Fibroblast of lung (primary cell): ENCODE measurements around the gene CLIP4. TPM values are rescaled to one million over a fixed set of nuclear protein-coding genes. Genes with fewer than 3 reads are reported as not detected.

Experiments used
- DNase-seq, 2 donors: peaks; one replicate each; pipeline versions ENCODE4 v3.0.0 to v3.0.0-alpha.2; 2010; ENCODE audit warnings: low read depth in 2 of 2
- H2AFZ ChIP-seq: 2 replicates; pipeline ENCODE4 v1.5.1; 2012; ENCODE audit warnings: low read length, control low read depth, inconsistent platforms
- H3K27ac ChIP-seq: 2 replicates; pipeline ENCODE4 v1.5.1; 2011; ENCODE audit warnings: low read length, control low read depth; ENCODE audit not compliant: insufficient read depth
- H3K27me3 ChIP-seq: 2 replicates; pipeline ENCODE4 v1.5.1; 2011; ENCODE audit warnings: mild to moderate bottlenecking, low read length; ENCODE audit not compliant: control insufficient read depth, insufficient read depth
- H3K36me3 ChIP-seq: 2 replicates; pipeline ENCODE4 v1.5.1; 2011; ENCODE audit warnings: low read length; ENCODE audit not compliant: control insufficient read depth, insufficient read depth
- H3K4me1 ChIP-seq: 2 replicates; pipeline ENCODE4 v1.5.1; 2011; ENCODE audit warnings: low read length; ENCODE audit not compliant: control insufficient read depth, insufficient read depth; ENCODE audit errors: extremely low read depth
- H3K4me2 ChIP-seq: 2 replicates; pipeline ENCODE4 v1.5.1; 2011; ENCODE audit warnings: low read length, control low read depth; ENCODE audit not compliant: insufficient read depth; ENCODE audit errors: extremely low read depth
- H3K4me3 ChIP-seq, 4 experiments: fragments of 200-600 bp in 1 of 4; sonication (generic) in 1 of 4; replicated peaks in 1 of 4; 2 replicates each; pipeline ENCODE4 v1.5.1; 2011 to 2016; ENCODE audit warnings: low read length in 4 of 4, low read depth in 3 of 4, mild to moderate bottlenecking in 3 of 4, control low read depth in 2 of 4, inconsistent platforms in 1 of 4, mixed read lengths in 1 of 4; ENCODE audit not compliant: insufficient read depth in 1 of 4; ENCODE audit errors: control extremely low read depth in 1 of 4
- H3K79me2 ChIP-seq: 2 replicates; pipeline ENCODE4 v1.5.1; 2012; ENCODE audit warnings: mild to moderate bottlenecking, low read length, inconsistent platforms; ENCODE audit not compliant: control insufficient read depth, insufficient read depth
- H3K9ac ChIP-seq: 2 replicates; pipeline ENCODE4 v1.5.1; 2011; ENCODE audit warnings: mild to moderate bottlenecking, low read length, control low read depth; ENCODE audit not compliant: insufficient read depth
- H3K9me3 ChIP-seq: 2 replicates; pipeline ENCODE4 v1.5.1; 2012; ENCODE audit warnings: low read depth, low read length; ENCODE audit not compliant: control insufficient read depth, insufficient read depth
- H4K20me1 ChIP-seq: 2 replicates; pipeline ENCODE4 v1.5.1; 2011; ENCODE audit warnings: low read length; ENCODE audit not compliant: control insufficient read depth, insufficient read depth; ENCODE audit errors: extremely low read depth
- EZH2 ChIP-seq: IDR thresholded peaks from 2 replicates; pipeline ENCODE4 v1.5.1; 2012; ENCODE audit warnings: low read length, control low read depth, mild to moderate bottlenecking; ENCODE audit errors: missing control alignments
- polyA minus RNA-seq: library from RNA; depleted of rRNA, polyadenylated mRNA; stranded (reverse); fragments of >200 nt; gene quantifications from 2 replicates; pipeline ENCODE4 v1.2.3, GENCODE V29; 2011; ENCODE audit warnings: low replicate concordance
- polyA plus RNA-seq, 2 donors: library from polyadenylated mRNA; depleted of rRNA in 1 of 2; stranded (reverse) in 1 of 2; unstranded in 1 of 2; fragments of >200 nt; gene quantifications; 2 replicates each; pipeline ENCODE4 v1.2.1, GENCODE V29; 2011 to 2012; ENCODE audit warnings: missing spikeins in 1 of 2
- total RNA-seq: library from RNA; depleted of rRNA; stranded (reverse); fragments of >200 nt; gene quantifications from 2 replicates; pipeline ENCODE4 v1.2.1, GENCODE V29; 2014
- TF ChIP-seq, protein P1 (sequence below), 2 donors: IDR thresholded peaks in 1 of 2; conservative IDR thresholded peaks in 1 of 2; 1 replicate in 1 of 2; 2 replicates in 1 of 2; pipeline ENCODE4 v1.5.1; 2011 to 2012; ENCODE audit warnings: low read length in 2 of 2, control low read depth in 1 of 2, inconsistent platforms in 1 of 2, low read depth in 1 of 2, mild to moderate bottlenecking in 1 of 2

The CLIP4 gene, protein sequence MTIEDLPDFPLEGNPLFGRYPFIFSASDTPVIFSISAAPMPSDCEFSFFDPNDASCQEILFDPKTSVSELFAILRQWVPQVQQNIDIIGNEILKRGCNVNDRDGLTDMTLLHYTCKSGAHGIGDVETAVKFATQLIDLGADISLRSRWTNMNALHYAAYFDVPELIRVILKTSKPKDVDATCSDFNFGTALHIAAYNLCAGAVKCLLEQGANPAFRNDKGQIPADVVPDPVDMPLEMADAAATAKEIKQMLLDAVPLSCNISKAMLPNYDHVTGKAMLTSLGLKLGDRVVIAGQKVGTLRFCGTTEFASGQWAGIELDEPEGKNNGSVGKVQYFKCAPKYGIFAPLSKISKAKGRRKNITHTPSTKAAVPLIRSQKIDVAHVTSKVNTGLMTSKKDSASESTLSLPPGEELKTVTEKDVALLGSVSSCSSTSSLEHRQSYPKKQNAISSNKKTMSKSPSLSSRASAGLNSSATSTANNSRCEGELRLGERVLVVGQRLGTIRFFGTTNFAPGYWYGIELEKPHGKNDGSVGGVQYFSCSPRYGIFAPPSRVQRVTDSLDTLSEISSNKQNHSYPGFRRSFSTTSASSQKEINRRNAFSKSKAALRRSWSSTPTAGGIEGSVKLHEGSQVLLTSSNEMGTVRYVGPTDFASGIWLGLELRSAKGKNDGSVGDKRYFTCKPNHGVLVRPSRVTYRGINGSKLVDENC
- total RNA-seq (123 and 127 TPM in 2 replicates), polyA plus RNA-seq (39.9 and 40.3 TPM in 2 replicates), polyA minus RNA-seq (14.3 and 25.0 TPM in 2 replicates)
- 23.5 and 27.5 TPM in 2 replicates for polyA plus RNA-seq (2012)

DNA sequence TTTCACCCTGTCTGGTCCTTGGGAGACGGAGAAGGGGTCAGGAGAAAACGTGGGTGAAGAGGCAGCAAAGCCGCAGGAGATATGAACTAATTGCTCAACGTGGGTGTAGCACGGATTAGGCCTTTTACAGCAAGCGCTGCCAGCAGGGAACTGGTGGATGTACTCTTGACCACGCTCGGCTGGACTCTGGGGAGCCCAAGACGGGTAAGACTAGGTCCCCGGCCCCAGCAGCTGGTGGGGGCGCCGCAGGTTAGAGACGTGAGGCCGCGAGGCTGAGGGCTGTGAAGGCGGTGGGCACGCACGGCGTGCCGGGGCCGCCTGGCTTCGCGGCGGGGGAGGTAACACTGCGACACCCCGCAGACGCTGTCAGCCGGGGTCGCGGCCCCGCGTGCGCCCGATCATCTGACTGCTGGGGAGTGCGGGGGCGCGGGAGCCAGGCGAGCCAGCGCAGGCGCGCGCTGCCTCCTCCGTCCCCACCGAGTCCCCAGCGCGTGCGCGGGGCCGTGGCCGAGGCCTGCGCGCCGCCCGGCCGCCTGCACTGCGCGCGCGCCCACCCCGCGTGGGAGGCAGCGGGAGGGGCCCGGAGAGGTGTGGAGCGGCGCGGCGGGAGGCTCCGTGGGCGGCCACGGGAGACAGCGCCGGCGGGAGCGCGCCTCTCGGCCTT, at the start of gene CLIP4:
CLIP4 (plus strand) TSS at position 470 of the 664 bp plus-strand sequence. CDS start 5,974 bp downstream, outside the sequence.
- peaks cover 30% of the 10 kb centered on the region for H3K79me2 ChIP-seq
- H3K36me3 ChIP-seq, result no peaks in the 10 kb centered on the region
- peak; percentile 60 to 73 for DNase-seq
- peak within 1 kb of the TSS; percentile 90 for H2AFZ ChIP-seq
- no peaks in the 10 kb centered on the region for H3K27me3 ChIP-seq
- no peaks in the 10 kb centered on the region for H3K9me3 ChIP-seq
- TF ChIP-seq, protein P1, sequence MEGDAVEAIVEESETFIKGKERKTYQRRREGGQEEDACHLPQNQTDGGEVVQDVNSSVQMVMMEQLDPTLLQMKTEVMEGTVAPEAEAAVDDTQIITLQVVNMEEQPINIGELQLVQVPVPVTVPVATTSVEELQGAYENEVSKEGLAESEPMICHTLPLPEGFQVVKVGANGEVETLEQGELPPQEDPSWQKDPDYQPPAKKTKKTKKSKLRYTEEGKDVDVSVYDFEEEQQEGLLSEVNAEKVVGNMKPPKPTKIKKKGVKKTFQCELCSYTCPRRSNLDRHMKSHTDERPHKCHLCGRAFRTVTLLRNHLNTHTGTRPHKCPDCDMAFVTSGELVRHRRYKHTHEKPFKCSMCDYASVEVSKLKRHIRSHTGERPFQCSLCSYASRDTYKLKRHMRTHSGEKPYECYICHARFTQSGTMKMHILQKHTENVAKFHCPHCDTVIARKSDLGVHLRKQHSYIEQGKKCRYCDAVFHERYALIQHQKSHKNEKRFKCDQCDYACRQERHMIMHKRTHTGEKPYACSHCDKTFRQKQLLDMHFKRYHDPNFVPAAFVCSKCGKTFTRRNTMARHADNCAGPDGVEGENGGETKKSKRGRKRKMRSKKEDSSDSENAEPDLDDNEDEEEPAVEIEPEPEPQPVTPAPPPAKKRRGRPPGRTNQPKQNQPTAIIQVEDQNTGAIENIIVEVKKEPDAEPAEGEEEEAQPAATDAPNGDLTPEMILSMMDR (conservative IDR thresholded peaks at IDR 0.05 in 1 of 2, IDR thresholded peaks at IDR 0.05 in 1 of 2; ENCODE audit: low read depth in 1 of 2, low read length in 2 of 2), result no peak
- H3K4me1 ChIP-seq, result peaks cover 27% of the 10 kb centered on the region
- H3K4me2 ChIP-seq, result peak within 1 kb of the TSS; percentile 98
- H4K20me1 ChIP-seq, result no peaks in the 10 kb centered on the region
- H3K4me3 ChIP-seq, result peak within 1 kb of the TSS; percentile 84 to 93 (median 88)
- peak within 1 kb of the TSS; percentile 94 for H3K27ac ChIP-seq
- peak within 1 kb of the TSS; percentile 83 for H3K9ac ChIP-seq

DNA sequence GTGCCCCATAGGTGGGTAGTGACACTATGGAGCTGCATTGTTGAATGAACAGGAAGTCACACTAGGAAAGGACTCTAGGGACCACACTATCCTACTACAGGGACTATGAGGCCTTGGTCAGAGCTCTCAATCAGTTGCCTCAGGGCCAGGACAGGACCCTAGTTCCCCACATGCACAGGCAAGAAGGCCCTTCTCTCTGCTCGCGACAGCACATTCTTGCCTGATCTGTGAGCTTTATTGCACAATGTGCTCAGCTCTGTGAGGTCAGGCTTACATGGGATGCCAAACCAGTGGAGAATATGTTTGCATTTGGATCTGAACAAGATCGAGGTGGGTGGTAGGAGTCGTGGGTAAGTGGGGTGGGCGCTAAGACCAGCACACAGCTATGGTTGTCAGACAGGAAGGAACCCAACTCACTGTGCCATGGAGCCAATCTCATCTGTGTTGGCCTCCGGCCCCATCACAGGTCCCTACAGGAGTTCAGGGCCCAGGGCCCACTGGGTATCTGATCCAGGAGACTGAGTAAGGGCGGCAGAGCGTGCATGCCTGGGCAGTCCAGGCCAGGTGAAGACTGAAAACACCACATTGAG, 48.8 kb upstream of the CLIP4 start:
- no peak overlapping the region for H3K4me2 ChIP-seq
- H3K4me3 ChIP-seq, result no peak overlapping the region
- H4K20me1 ChIP-seq, result no peaks in the 10 kb centered on the region
- peak; percentile 41 to 75 for DNase-seq
- H2AFZ ChIP-seq, result no peak overlapping the region
- TF ChIP-seq, protein P1 (conservative IDR thresholded peaks at IDR 0.05 in 1 of 2, IDR thresholded peaks at IDR 0.05 in 1 of 2; ENCODE audit: low read depth in 1 of 2, low read length in 2 of 2), result no peak
- TF ChIP-seq EZH2, result no peak
- no peaks in the 10 kb centered on the region for H3K36me3 ChIP-seq
- peaks cover 3% of the 10 kb centered on the region for H3K27me3 ChIP-seq
- H3K4me1 ChIP-seq, result no peaks in the 10 kb centered on the region
- no peak overlapping the region for H3K27ac ChIP-seq
- no peaks in the 10 kb centered on the region for H3K9me3 ChIP-seq
- no peaks in the 10 kb centered on the region for H3K79me2 ChIP-seq
- H3K9ac ChIP-seq, result no peak overlapping the region
